HG03039 (cell line): ENCODE measurements around the gene MAP3K2.
"Not testable (repeated sequence)": the region's sequence is repeated elsewhere in the genome, so short reads cannot be mapped to it uniquely, and the experiment has no call there.

Experiments
- ATAC-seq: cut with Tn5 transposase; IDR thresholded peaks from one replicate; pipeline ENCODE4 v1.9.1; 2021; ENCODE audit warnings: mild to moderate bottlenecking, moderate library complexity; ENCODE audit not compliant: unreplicated experiment

Gene MAP3K2

GRCh38 chr2:127355407-127356008, 32.3 kb downstream of the MAP3K2 start:
- no peak for ATAC-seq

- ATAC-seq, result not testable (repeated sequence)
These were observed 33.7 kb downstream of the MAP3K2 start for GRCh38 chr2:127353873-127354676.

DNA sequence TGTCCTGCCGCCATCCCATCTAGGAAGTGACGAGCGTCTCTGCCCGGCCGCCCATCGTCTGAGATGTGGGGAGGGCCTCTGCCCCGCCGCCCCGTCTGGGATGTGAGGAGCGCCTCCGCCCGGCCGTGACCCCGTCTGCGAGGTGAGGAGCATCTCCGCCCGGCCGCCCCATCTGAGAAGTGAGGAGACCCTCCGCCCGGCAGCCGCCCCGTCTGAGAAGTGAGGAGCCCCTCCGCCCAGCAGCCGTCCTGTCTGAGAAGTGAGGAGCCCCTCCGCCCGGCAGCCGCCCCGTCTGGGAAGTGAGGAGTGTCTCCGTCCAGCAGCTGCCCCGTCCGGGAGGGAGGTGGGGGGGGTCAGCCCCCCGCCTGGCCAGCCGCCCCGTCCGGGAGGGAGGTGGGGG, 34.6 kb downstream of the MAP3K2 start:
- not testable (repeated sequence) for ATAC-seq

GRCh38 chr2:127351603-127352002, 36.2 kb downstream of the MAP3K2 start:
- ATAC-seq, result no peak

DNA sequence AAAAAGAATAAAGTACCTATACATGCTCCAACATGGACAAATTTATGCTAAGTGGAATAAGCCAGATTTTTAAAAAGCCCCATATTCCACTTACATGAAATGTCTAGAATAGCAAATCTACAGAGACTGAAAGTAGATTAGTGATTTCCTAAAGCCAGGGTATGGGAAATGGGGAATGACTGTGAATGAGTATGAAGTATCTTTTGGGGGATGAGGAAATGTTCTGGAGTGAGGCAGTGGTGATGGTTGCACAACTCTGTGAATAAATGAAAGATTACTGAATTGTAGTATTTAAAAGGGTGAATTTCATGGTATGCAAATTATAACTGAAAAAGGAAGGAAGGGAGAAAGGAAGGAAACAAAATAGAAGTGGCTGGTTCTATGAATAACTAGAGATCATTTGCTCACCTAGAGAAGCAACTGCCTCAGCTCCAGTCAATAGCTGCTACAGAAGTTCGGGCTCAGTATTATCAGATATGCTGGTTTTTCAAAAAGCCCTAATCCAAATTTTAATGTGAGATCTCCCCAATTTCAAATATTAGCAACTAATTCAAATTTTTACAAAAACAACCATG, 39.3 kb downstream of the MAP3K2 start:
- no peak for ATAC-seq

GRCh38 chr2:127347734-127348392, 39.9 kb downstream of the MAP3K2 start:
- no peak for ATAC-seq

GRCh38 chr2:127347015-127347414, 40.8 kb downstream of the MAP3K2 start:
- no peak for ATAC-seq

DNA sequence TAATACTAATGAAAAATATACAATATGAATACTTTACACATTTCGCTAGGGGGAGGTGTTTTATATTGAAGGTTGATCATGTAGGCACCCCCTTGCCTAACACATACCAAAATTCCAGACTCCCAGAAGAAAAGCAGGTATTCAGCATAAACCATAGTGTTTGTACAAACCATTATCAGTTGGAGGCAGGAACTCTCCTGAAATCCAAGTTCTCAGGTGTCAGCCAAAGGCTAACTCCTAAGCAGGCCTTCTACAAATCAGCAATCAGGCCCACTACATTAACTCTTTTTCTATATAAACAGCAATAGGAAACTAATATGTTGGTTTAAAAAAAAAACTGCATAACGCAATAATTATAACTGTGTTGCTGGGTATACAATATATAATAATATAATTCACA, 44.5 kb downstream of the MAP3K2 start:
- ATAC-seq, result no peak

DNA sequence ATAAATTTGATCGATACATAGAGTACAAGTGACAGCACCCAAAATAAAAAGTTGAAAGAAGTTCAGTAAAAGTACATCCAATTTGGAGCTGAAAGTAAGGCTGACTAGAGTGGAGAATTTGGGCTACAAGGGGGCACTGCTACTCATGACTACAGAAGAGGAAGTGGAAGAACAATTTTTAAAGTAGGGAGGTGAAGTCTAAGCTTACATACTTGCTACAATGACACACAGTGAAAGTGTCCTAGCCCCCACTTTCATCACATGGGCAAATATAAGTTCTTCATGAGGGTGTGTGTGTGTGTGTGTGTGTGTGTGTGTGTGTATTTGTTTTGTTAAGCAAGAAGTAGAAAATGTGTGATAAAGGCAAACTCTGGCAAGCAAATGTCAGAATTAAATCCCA, 45.7 kb downstream of the MAP3K2 start:
- ATAC-seq, result peak; percentile 79

GRCh38 chr2:127332335-127332734, 55.4 kb downstream of the MAP3K2 start:
- no peak for ATAC-seq

GRCh38 chr2:127330753-127331152, 57.0 kb downstream of the MAP3K2 start:
- peak; percentile 58 for ATAC-seq

GRCh38 chr2:127326289-127326945, 61.4 kb downstream of the MAP3K2 start:
- ATAC-seq, result no peak

DNA sequence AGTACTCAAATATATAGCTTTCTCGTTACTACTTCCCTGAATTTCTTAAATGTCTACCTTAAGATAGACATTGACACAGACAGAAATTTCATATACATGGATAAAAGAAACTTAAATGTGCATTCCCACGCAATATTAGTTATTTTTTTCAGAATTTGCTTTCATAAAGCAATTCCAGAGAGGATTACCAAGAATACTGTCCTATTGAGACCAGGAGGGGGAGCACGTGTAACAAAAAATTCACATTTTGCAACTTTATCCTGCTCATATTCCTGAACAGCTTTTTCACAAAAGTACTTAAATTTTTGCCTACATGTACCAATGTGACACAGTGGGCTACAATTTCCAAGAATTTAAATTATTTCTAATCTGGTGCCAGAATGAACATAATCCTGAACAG, 63.1 kb downstream of the MAP3K2 start:
- no peak for ATAC-seq

DNA sequence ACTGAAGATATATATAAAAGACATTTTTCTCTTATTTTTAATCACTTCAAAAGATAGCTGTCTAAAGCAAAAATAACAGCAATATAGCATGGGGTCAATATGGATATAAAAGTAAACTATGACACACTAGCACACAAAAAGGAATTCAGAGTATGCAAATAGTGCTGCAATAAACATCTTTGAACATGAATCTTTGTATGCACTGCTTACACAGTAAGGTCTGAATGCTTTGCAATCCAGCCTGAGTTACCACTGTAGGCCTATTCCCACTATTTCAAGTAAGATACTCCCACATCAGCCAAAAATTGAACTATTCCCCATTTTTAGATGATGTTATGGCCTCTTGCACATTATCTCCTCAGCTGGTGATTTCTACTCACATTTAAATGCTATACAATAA, 66.5 kb downstream of the MAP3K2 start:
- ATAC-seq, result no peak

GRCh38 chr2:127320586-127321275, 67.0 kb downstream of the MAP3K2 start:
- no peak for ATAC-seq

DNA sequence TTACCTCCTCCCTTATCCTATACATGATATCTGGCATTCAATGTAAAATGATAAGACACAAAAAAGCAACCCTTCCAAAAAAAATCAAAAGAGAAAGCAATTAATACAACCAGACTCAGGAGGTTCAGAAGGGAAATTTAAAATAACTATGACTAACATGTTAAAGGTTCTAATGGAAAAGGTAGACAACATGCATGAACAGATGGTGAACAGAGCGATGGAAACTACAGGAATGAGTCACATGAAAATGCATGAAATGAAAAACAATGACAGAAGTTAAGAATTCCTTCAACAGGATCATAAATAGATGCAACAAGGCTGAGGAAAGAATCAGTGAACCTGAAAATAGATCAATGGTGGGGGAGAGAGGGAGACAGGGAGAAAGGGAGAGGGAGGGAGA, 67.7 kb downstream of the MAP3K2 start:
- no peak for ATAC-seq

DNA sequence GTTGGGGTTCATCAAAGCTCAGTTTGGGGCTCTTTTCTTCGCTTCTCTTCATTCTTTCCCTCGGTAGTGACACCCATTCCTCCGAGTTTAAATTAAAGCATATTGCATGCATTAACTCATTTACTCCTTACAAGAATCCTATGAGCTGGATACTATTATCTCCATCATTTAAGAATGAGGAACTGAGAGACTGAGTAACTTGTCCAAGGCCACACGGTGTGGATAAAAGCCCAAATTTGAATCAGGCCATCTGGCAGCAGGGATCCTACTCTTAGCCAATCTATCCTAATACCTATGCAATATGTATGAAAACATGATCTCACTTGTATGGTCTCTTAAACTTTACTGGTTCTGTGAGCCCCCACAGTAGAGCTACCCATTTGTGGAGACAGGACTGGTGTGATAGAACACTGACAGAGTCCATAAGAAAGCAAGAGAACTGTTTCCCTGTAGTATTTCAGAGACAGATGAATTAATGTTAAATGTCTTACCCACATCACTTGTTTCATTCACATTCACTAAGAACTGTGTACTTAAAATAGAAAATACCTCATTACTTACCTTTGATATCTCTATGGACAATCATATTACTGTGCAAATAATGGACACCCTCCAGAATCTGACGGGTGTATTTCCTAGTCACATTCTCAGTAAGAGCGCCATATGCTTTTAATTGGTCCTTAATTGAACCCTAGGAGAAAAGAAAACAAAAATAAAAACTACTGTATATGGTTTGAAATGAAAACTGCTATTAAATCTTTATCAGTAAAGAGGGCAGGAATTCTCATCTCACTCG, 73.4 kb downstream of the MAP3K2 start:
- no peak for ATAC-seq

- peak; percentile 94 for ATAC-seq
These were observed 74.4 kb downstream of the MAP3K2 start for GRCh38 chr2:127313406-127313805.

DNA sequence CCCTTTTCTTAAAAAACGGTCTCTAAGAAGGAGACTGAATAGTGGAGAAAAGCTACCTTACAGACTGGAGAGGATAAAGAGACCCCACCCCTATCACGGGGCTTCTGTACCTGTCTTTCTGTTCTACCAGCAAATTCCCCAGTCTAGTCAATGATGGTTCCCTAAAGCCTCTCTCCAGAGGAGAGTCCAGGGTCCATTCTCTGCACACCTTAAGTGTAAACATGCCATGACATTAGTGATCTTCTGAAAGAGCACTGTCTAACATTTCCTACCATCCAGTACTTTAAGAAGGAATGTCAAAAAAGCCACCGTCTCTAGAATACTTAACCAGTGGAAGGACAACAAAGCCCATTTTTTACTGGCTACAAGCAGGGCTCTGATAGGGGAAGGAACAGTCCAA, 76.8 kb downstream of the MAP3K2 start:
- no peak for ATAC-seq

GRCh38 chr2:127309468-127309867, 78.3 kb downstream of the MAP3K2 start:
- ATAC-seq, result no peak
